ENCODE data around the gene RAB8B. TPM values are rescaled to one million over a fixed set of nuclear protein-coding genes. Genes with fewer than 3 reads are reported as not detected.

The RAB8B gene
- total RNA-seq, 8 experiments from 2014 or later, result 24.6 to 58.4 (median 39.7) TPM

DNA sequence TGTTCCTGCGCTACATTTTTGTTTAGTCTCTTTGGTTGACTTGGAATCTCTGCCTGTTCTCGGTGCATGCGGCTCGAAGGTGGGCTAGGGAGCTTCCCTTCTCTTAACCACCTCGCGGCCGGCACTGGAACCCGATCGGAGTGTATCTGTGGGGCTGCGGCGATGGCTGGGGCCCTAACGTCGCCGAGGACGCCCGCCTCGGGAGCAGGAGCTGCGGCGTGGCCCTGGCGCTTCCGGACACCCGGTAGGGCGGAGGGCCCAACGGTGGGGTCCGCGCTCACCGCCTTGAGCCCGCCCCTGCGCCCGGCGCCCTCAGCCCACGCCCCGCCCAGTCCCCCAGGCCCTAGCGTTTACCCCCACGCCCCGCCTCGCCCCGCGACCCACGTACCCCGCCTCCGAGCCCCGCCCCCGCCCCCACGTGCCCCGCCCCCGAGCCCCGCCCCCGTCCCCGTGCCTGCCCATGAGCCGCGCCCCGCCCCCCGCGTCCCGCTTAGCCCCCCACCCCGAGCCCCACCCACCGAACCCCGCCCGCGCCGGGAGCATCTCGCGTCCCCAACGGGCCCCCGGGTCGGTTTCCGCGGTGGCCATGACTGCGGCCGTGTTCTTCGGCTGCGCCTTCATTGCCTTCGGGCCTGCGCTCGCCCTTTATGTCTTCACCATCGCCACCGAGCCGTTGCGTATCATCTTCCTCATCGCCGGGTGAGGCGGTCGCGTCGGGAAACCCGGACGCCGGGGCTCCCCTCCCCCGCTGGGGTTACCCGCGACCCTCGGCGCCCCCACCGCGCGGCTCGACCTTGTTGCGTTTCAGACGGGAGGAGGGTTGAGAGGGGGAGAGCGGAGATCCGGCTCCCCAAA is 87.9 kb downstream of the RAB8B start, which contains the start of gene APH1B:
Gene APH1B, plus strand, starts transcription at position 568 of the 855 bp plus-strand sequence. Its CDS starts 19 bp downstream, at position 587.
- Histone ChIP-seq H3K4me1 (replicated peaks in 1 of 2) (peaks cover 15 to 25% of the 10 kb centered on the region in 2 donors), H3K4me3 (peak within 1 kb of the TSS; percentile 45 to 90 (median 74)), H3K27ac (peak within 1 kb of the TSS; percentile 74 to 93)
- 0 to 40% (median 0%) methylated on average over 1 to 9 of the region's 102 CpGs; no CpG with 5 or more reads in 1 of the 10 experiments for WGBS, 10 experiments
- in situ Hi-C loops (cut with MboI; ENCODE audit: low pct_unique_long_range_greater_than_20kb in 2 of 9, low sequenced_read_pairs in 9 of 9, unreplicated experiment in 9 of 9), result no loop called here
- peak; percentile 85 to 97 (median 92) for ATAC-seq (replicated peaks in 6 of 8)

GRCh38 chr15:63277893-63278456 is 88.6 kb downstream of the RAB8B start:
- H3K4me3 ChIP-seq, result peak overlapping the region; percentile 45 to 90 (median 74)
- peak overlapping the region; percentile 74 to 93 for H3K27ac ChIP-seq
- peaks cover 15 to 25% of the 10 kb centered on the region in 2 donors for H3K4me1 ChIP-seq (replicated peaks in 1 of 2)
- peak in 2 of 8 experiments; percentile 33 to 39 for ATAC-seq (replicated peaks in 6 of 8)
- in situ Hi-C loops (cut with MboI; ENCODE audit: low pct_unique_long_range_greater_than_20kb in 2 of 9, low sequenced_read_pairs in 9 of 9, unreplicated experiment in 9 of 9), result no loop called here
- WGBS, 10 experiments, result 0 to 55% (median 29%) methylated on average over 2 to 11 of the region's 17 CpGs; no CpG with 5 or more reads in 1 of the 10 experiments

GRCh38 chr15:63283126-63283525 is 93.7 kb downstream of the RAB8B start:
- Histone ChIP-seq H3K4me3 (no peak overlapping the region), H3K4me1 (replicated peaks in 1 of 2) (peaks cover 3 to 4% of the 10 kb centered on the region in 2 donors), H3K27ac (no peak overlapping the region)
- in situ Hi-C loops (cut with MboI; ENCODE audit: low pct_unique_long_range_greater_than_20kb in 2 of 9, low sequenced_read_pairs in 9 of 9, unreplicated experiment in 9 of 9), result no loop called here
- ATAC-seq (replicated peaks in 6 of 8), result no peak
- 72 to 96% (median 89%) methylated on average over 1 to 9 of the region's 9 CpGs for WGBS, 10 experiments

DNA sequence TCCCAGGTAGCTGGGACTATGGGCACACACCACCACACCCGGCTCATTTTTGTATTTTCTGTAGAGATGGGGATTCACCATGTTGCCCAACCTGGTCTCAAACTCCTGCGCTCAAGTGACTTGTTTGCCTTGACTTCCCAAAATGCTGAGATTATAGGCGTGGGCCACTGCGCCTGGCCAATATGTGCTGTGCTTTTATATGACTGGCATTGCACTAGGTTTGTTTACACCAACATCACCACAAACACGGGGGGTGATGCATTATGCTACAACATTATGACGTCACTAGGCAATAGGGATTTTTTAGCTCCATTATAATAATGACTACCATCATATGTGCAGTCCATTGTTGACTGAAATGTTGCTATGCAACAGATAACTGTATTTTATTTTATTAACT is 94.9 kb downstream of the RAB8B start:
- no peak for ATAC-seq (replicated peaks in 6 of 8)
- in situ Hi-C loops (cut with MboI; ENCODE audit: low pct_unique_long_range_greater_than_20kb in 2 of 9, low sequenced_read_pairs in 9 of 9, unreplicated experiment in 9 of 9), result no loop called here
- H3K4me1 ChIP-seq (replicated peaks in 1 of 2), result no peaks in the 10 kb centered on the region
- H3K27ac ChIP-seq, result no peak overlapping the region
- WGBS, 10 experiments, result 89 to 100% (median 100%) methylated on average over 1 to 4 of the region's 6 CpGs; no CpG with 5 or more reads in 2 of the 10 experiments
- H3K4me3 ChIP-seq, result no peak overlapping the region

DNA sequence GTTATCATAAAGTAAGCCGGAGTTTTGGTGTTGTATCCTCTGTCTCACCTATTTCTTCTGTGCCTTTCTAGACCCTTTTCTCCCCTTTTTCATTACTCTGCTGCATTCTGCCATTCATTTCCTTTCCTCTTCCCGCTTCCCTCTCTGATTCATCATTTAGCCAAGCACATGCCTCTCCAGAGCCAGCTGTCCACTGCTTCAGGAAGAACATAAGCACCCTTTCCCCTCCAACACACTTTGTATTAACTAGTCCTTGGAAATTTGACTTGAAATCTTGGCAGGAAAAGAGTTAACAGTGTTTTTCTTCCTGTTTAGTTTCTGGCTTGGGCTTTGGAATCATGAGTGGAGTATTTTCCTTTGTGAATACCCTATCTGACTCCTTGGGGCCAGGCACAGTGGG is 97.7 kb downstream of the RAB8B start:
- WGBS, 10 experiments, result 64 to 100% (median 88%) methylated on average over 1 to 2 of the region's 2 CpGs
- in situ Hi-C loops (cut with MboI; ENCODE audit: low pct_unique_long_range_greater_than_20kb in 2 of 9, low sequenced_read_pairs in 9 of 9, unreplicated experiment in 9 of 9), result no loop called here
- Histone ChIP-seq H3K4me1 (replicated peaks in 1 of 2) (peaks cover 2 to 6% of the 10 kb centered on the region in 2 donors), H3K27ac (no peak overlapping the region), H3K4me3 (no peak overlapping the region)
- ATAC-seq (replicated peaks in 6 of 8), result no peak

- no peak overlapping the region for H3K4me3 ChIP-seq
- no peak overlapping the region for H3K27ac ChIP-seq
- in situ Hi-C loops (cut with MboI; ENCODE audit: low pct_unique_long_range_greater_than_20kb in 2 of 9, low sequenced_read_pairs in 9 of 9, unreplicated experiment in 9 of 9), result no loop called here
- peak in 3 of 8 experiments; percentile 17 to 52 (median 41) for ATAC-seq (replicated peaks in 6 of 8)
- 14 to 100% (median 61%) methylated on average over 1 of the region's 1 CpG; no CpG with 5 or more reads in 6 of the 10 experiments for WGBS, 10 experiments
- peaks cover 2 to 6% of the 10 kb centered on the region in 2 donors for H3K4me1 ChIP-seq (replicated peaks in 1 of 2)
Measured at GRCh38 chr15:63288342-63288741, 98.9 kb downstream of the RAB8B start.

DNA sequence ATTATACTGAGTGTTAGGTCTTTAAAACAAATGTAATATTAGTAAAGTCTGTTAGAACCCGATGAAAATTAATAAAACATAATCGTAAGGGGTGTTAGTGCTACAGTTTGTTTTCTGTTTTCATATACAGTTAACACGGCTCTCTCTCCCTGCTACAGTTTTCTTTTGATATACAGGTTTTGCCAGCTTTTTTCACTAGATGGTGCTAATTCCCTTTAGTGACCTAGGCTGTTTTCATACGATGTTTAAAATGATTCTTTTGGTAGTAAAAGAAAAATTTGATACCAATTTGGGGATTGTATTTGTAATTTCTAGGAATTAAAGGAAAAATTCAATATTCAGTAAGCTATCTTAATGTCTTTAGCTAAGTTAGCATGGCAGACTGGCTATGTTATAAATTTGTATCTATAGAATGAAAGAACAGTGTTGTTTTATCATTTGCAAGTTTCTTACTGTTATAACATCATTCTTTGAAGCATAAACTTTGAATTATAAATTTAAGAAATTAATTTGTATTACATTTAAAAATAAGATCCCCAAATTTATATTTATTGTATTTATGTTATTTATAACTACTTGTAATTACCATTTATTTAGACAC is 99.5 kb downstream of the RAB8B start:
- H3K4me1 ChIP-seq (replicated peaks in 1 of 2), result peaks cover 2 to 6% of the 10 kb centered on the region in 2 donors
- no peak overlapping the region for H3K4me3 ChIP-seq
- ATAC-seq (replicated peaks in 6 of 8), result peak in 6 of 8 experiments; percentile 54 to 75 (median 70)
- H3K27ac ChIP-seq, result no peak overlapping the region
- 0 to 17% (median 5%) methylated on average over 2 to 4 of the region's 4 CpGs for WGBS, 10 experiments
- in situ Hi-C loops (cut with MboI; ENCODE audit: low pct_unique_long_range_greater_than_20kb in 2 of 9, low sequenced_read_pairs in 9 of 9, unreplicated experiment in 9 of 9), result no loop called here

- peaks cover 2 to 6% of the 10 kb centered on the region in 2 donors for H3K4me1 ChIP-seq (replicated peaks in 1 of 2)
- no peak overlapping the region for H3K27ac ChIP-seq
- in situ Hi-C loops (cut with MboI; ENCODE audit: low pct_unique_long_range_greater_than_20kb in 2 of 9, low sequenced_read_pairs in 9 of 9, unreplicated experiment in 9 of 9), result loop anchor here in 2 of 9 experiments (10.0 kb wide), 1 partner anchor 103 kb away; no protein-coding TSS in a partner anchor
- ATAC-seq (replicated peaks in 6 of 8), result peak in 1 of 8 experiments; percentile 58
- no peak overlapping the region for H3K4me3 ChIP-seq
Measured at GRCh38 chr15:63291507-63291906, 102.1 kb downstream of the RAB8B start.

- Histone ChIP-seq H3K4me3 (no peak overlapping the region), H3K27ac (no peak overlapping the region), H3K4me1 (replicated peaks in 1 of 2) (peaks cover 2 to 6% of the 10 kb centered on the region in 2 donors)
- no peak for ATAC-seq (replicated peaks in 6 of 8)
- 93 to 100% (median 100%) methylated on average over 1 to 3 of the region's 3 CpGs for WGBS, 10 experiments
- in situ Hi-C loops (cut with MboI; ENCODE audit: low pct_unique_long_range_greater_than_20kb in 2 of 9, low sequenced_read_pairs in 9 of 9, unreplicated experiment in 9 of 9), result loop anchor here in 2 of 9 experiments (10.0 kb wide), 1 partner anchor 103 kb away; no protein-coding TSS in a partner anchor
Measured at GRCh38 chr15:63292241-63292640, 102.8 kb downstream of the RAB8B start.

GRCh38 chr15:63292771-63293170 is 103.4 kb downstream of the RAB8B start:
- Histone ChIP-seq H3K4me1 (replicated peaks in 1 of 2) (peaks cover 2 to 6% of the 10 kb centered on the region in 2 donors), H3K4me3 (no peak overlapping the region), H3K27ac (no peak overlapping the region)
- 78 to 100% (median 94%) methylated on average over 2 to 5 of the region's 5 CpGs for WGBS, 10 experiments
- in situ Hi-C loops (cut with MboI; ENCODE audit: low pct_unique_long_range_greater_than_20kb in 2 of 9, low sequenced_read_pairs in 9 of 9, unreplicated experiment in 9 of 9), result loop anchor here in 2 of 9 experiments (10.0 kb wide), 1 partner anchor 102 kb away; no protein-coding TSS in a partner anchor
- no peak for ATAC-seq (replicated peaks in 6 of 8)

GRCh38 chr15:63294359-63294758 is 105.0 kb downstream of the RAB8B start:
- peak in 2 of 8 experiments; percentile 34 to 46 for ATAC-seq (replicated peaks in 6 of 8)
- in situ Hi-C loops (cut with MboI; ENCODE audit: low pct_unique_long_range_greater_than_20kb in 2 of 9, low sequenced_read_pairs in 9 of 9, unreplicated experiment in 9 of 9), result loop anchor here in 2 of 9 experiments (10.0 kb wide), 1 partner anchor 100 kb away; no protein-coding TSS in a partner anchor

DNA sequence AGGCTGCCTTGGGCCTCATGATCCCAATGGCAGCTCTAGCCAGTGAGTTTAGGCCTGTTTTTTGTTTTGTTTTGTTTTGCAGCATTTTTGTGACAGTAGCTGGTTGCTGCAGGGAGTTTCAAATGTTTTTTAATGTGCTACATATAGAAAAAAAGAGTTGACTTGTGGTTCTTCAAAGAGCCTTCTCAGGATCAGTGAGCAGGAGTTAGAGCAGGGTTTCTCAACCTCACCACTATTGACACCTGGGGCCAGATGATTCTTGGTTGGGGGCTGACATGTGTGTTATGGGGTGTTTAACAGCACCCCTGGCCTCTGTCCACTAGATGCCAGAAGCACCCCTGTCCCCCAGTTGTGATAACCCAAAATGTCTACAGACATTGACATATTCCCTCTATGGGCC is 105.9 kb downstream of the RAB8B start:
- in situ Hi-C loops (cut with MboI; ENCODE audit: low pct_unique_long_range_greater_than_20kb in 2 of 9, low sequenced_read_pairs in 9 of 9, unreplicated experiment in 9 of 9), result loop anchor here in 2 of 9 experiments (10.0 kb wide), 1 partner anchor 99 kb away; no protein-coding TSS in a partner anchor
- Histone ChIP-seq H3K27ac (no peak overlapping the region), H3K4me1 (replicated peaks in 1 of 2) (peaks cover 6 to 9% of the 10 kb centered on the region in 2 donors), H3K4me3 (no peak overlapping the region)
- ATAC-seq (replicated peaks in 6 of 8), result no peak

More at GRCh38 chr15:63294359-63294758, 105.0 kb downstream of the RAB8B start:
- 90 to 100% (median 100%) methylated on average over 1 to 3 of the region's 3 CpGs; no CpG with 5 or more reads in 1 of the 10 experiments for WGBS, 10 experiments
- Histone ChIP-seq H3K4me3 (no peak overlapping the region), H3K27ac (no peak overlapping the region), H3K4me1 (replicated peaks in 1 of 2) (peaks cover 2 to 6% of the 10 kb centered on the region in 2 donors)

Measured in motor neuron (in vitro differentiated cells).